Left colon (tissue), 2 donors: ENCODE measurements around the gene CHPF2. TPM values are rescaled to one million over a fixed set of nuclear protein-coding genes. Genes with fewer than 3 reads are reported as not detected.

Experiments
- ATAC-seq: fragments of 200-7000 bp; cut with Tn5 transposase; one replicate; pipeline ENCODE4 v1.9.1; 2020; ENCODE audit warnings: mild to moderate bottlenecking, moderate library complexity
- DNase-seq, 2 donors: peaks; one replicate each; pipeline ENCODE4 v3.0.0-alpha.2; 2020
- intact Hi-C, 2 donors: fragments of 100-400 bp; cut with DNase I in 1 of 2; cut with micrococcal nuclease in 1 of 2; formaldehyde crosslinking; loops; one replicate each; pipeline versions ENCODE4 v1.11.2 to v1.14.0; 2022; cut with DNase I, micrococcal nuclease
- total RNA-seq, 2 donors: library from RNA; stranded (reverse); fragmentation: NEBNext Ultra II Directional; extraction: Animal tissue kit (Norgen Biotek cat#: 25700); gene quantifications; one replicate each; pipeline ENCODE4 v1.2.1, GENCODE V29; 2021
- donor health status: DM: no; HTN: no; CAD: no.
- donor health status: DM: yes; HTN: yes; CAD: no.

Gene CHPF2
- total RNA-seq, 2 donors from 2014 or later = 46.8 to 48.8 TPM

- intact Hi-C loops = no loop called here
- DNase-seq (no peak), ATAC-seq (no peak)
These were observed 30.5 kb upstream of the CHPF2 start for GRCh38 chr7:151201751-151202150.

- ATAC-seq = no peak
- intact Hi-C loops = no loop called here
These were observed 29.4 kb upstream of the CHPF2 start for GRCh38 chr7:151202836-151203235.

GRCh38 chr7:151204383-151205032 lies 27.8 kb upstream of the CHPF2 start:
- ATAC-seq = peak; percentile 46
- no peak for DNase-seq
- intact Hi-C loops = no loop called here

More at GRCh38 chr7:151202836-151203235, 29.4 kb upstream of the CHPF2 start:
- DNase-seq = no peak

GRCh38 chr7:151205730-151206129 lies 26.6 kb upstream of the CHPF2 start:
- ATAC-seq = no peak
- DNase-seq = no peak
- intact Hi-C loops = no loop called here

GRCh38 chr7:151206914-151207313 lies 25.4 kb upstream of the CHPF2 start:
- DNase-seq (no peak), ATAC-seq (no peak)
- intact Hi-C loops = no loop called here

- intact Hi-C loops = no loop called here
These were observed 25.0 kb upstream of the CHPF2 start for GRCh38 chr7:151207315-151207714.

GRCh38 chr7:151207804-151208203 lies 24.5 kb upstream of the CHPF2 start:
- ATAC-seq = no peak
- DNase-seq = no peak
- intact Hi-C loops = no loop called here

More at GRCh38 chr7:151207315-151207714, 25.0 kb upstream of the CHPF2 start:
- no peak for ATAC-seq
- DNase-seq = no peak

GRCh38 chr7:151208253-151208862 lies 23.9 kb upstream of the CHPF2 start:
- no peak for DNase-seq
- intact Hi-C loops = no loop called here
- no peak for ATAC-seq

GRCh38 chr7:151209588-151209987 lies 22.7 kb upstream of the CHPF2 start:
- ATAC-seq (no peak), DNase-seq (no peak)
- intact Hi-C loops = no loop called here

GRCh38 chr7:151210087-151210854 lies 22.0 kb upstream of the CHPF2 start, which contains the start of gene H2BK1:
Gene H2BK1, minus strand, starts transcription at chr7:151210488. Its CDS starts 170 bp downstream, at chr7:151210318.
- intact Hi-C loops = no loop called here
- ATAC-seq = no peak
- DNase-seq = no peak

- intact Hi-C loops = no loop called here
- ATAC-seq = no peak
- DNase-seq = no peak
These were observed 21.0 kb upstream of the CHPF2 start for GRCh38 chr7:151211155-151211772.

GRCh38 chr7:151212626-151213025 lies 19.7 kb upstream of the CHPF2 start:
- intact Hi-C loops = no loop called here
- DNase-seq = no peak

GRCh38 chr7:151213826-151214225 lies 18.5 kb upstream of the CHPF2 start:
- DNase-seq (no peak), ATAC-seq (no peak)
- intact Hi-C loops = no loop called here

More at GRCh38 chr7:151212626-151213025, 19.7 kb upstream of the CHPF2 start:
- ATAC-seq = no peak

GRCh38 chr7:151215396-151215795 lies 16.9 kb upstream of the CHPF2 start:
- ATAC-seq (peak; percentile 95), DNase-seq (peak in 1 of 2 donors; percentile 35)
- intact Hi-C loops = no loop called here

- ATAC-seq (peak; percentile 15), DNase-seq (no peak)
- intact Hi-C loops = no loop called here
These were observed 14.1 kb upstream of the CHPF2 start for GRCh38 chr7:151218170-151218569.

- ATAC-seq (no peak), DNase-seq (no peak)
- intact Hi-C loops = no loop called here
These were observed 8.6 kb upstream of the CHPF2 start for GRCh38 chr7:151223728-151224127.

- DNase-seq = no peak
- intact Hi-C loops = no loop called here
- ATAC-seq = no peak
These were observed 6.3 kb upstream of the CHPF2 start for GRCh38 chr7:151225948-151226510.

- ATAC-seq (no peak), DNase-seq (no peak)
- intact Hi-C loops = no loop called here
These were observed 5.8 kb upstream of the CHPF2 start for GRCh38 chr7:151226560-151226874.
